ENCODE data around the gene GHRL.

GHRL gene

GRCh38 chr3:10292505-10293419, at the start of gene GHRL:
GHRL (minus strand) TSS chr3:10292947; CDS start chr3:10290180, 2,767 bp downstream.
- DNase-seq (ENCODE audit: low read depth, low spot score) = no peak

- no peak for DNase-seq (ENCODE audit: low read depth, low spot score)
Measured at GRCh38 chr3:10341901-10342398, 49.2 kb upstream of the GHRL start.

GRCh38 chr3:10340476-10340875, 47.7 kb upstream of the GHRL start:
- no peak for DNase-seq (ENCODE audit: low read depth, low spot score)

- DNase-seq (ENCODE audit: low read depth, low spot score) = no peak
Measured at GRCh38 chr3:10340046-10340445, 47.3 kb upstream of the GHRL start.

- DNase-seq (ENCODE audit: low read depth, low spot score) = no peak
Measured at GRCh38 chr3:10339376-10339955, 46.7 kb upstream of the GHRL start.

- DNase-seq (ENCODE audit: low read depth, low spot score) = no peak
Measured at GRCh38 chr3:10338591-10339353, 46.0 kb upstream of the GHRL start.

- DNase-seq (ENCODE audit: low read depth, low spot score) = no peak
Measured at GRCh38 chr3:10338164-10338470, 45.4 kb upstream of the GHRL start.

- no peak for DNase-seq (ENCODE audit: low read depth, low spot score)
Measured at GRCh38 chr3:10337323-10338163, 44.8 kb upstream of the GHRL start.

- DNase-seq (ENCODE audit: low read depth, low spot score) = no peak
Measured at GRCh38 chr3:10336761-10337160, 44.0 kb upstream of the GHRL start.

GRCh38 chr3:10335871-10336622, 43.3 kb upstream of the GHRL start:
- no peak for DNase-seq (ENCODE audit: low read depth, low spot score)

GRCh38 chr3:10335190-10335738, 42.5 kb upstream of the GHRL start:
- no peak for DNase-seq (ENCODE audit: low read depth, low spot score)

- DNase-seq (ENCODE audit: low read depth, low spot score) = no peak
Measured at GRCh38 chr3:10334459-10334858, 41.7 kb upstream of the GHRL start.

GRCh38 chr3:10334042-10334441, 41.3 kb upstream of the GHRL start:
- no peak for DNase-seq (ENCODE audit: low read depth, low spot score)

- DNase-seq (ENCODE audit: low read depth, low spot score) = no peak
Measured at GRCh38 chr3:10333349-10333650, 40.6 kb upstream of the GHRL start.

- no peak for DNase-seq (ENCODE audit: low read depth, low spot score)
Measured at GRCh38 chr3:10332481-10333348, 40.0 kb upstream of the GHRL start.

GRCh38 chr3:10331320-10331719, 38.6 kb upstream of the GHRL start:
- no peak for DNase-seq (ENCODE audit: low read depth, low spot score)

- DNase-seq (ENCODE audit: low read depth, low spot score) = no peak
Measured at GRCh38 chr3:10330319-10330718, 37.6 kb upstream of the GHRL start.

GRCh38 chr3:10329495-10330015, 36.8 kb upstream of the GHRL start:
- DNase-seq (ENCODE audit: low read depth, low spot score) = no peak

GRCh38 chr3:10328460-10329071, 35.8 kb upstream of the GHRL start:
- no peak for DNase-seq (ENCODE audit: low read depth, low spot score)

Measured in activated naive CD8-positive, alpha-beta T cell treated with anti-CD3 and anti-CD28 coated beads, Interleukin-2, amount 50 U/mL, for 16 hours (primary cell).